ENCODE data around the gene ZNF277.

- TF ChIP-seq POLR2AphosphoS5 (IDR thresholded peaks at IDR 0.05) (no peak), CTCF (IDR thresholded peaks at IDR 0.05) (no peak), POLR2A (IDR thresholded peaks at IDR 0.05) (no peak)
Measured at GRCh38 chr7:112364388-112364787, 157.9 kb downstream of the ZNF277 start.
